Measurements from ENCODE around the gene USP31.

USP31 gene

GRCh38 chr16:23092072-23092800, 57.0 kb downstream of the USP31 start:
- DNase-seq (ENCODE audit: low read depth) = no peak

- DNase-seq (ENCODE audit: low read depth) = no peak
Observed at GRCh38 chr16:23089111-23089510, 60.1 kb downstream of the USP31 start.

GRCh38 chr16:23088018-23088417, 61.2 kb downstream of the USP31 start:
- DNase-seq (ENCODE audit: low read depth) = no peak

- DNase-seq (ENCODE audit: low read depth) = no peak
Observed at GRCh38 chr16:23085949-23086348, 63.3 kb downstream of the USP31 start.

GRCh38 chr16:23082161-23082788, 67.0 kb downstream of the USP31 start:
- no peak for DNase-seq (ENCODE audit: low read depth)

- no peak for DNase-seq (ENCODE audit: low read depth)
Observed at GRCh38 chr16:23081675-23082119, 67.6 kb downstream of the USP31 start.

GRCh38 chr16:23080747-23081146, 68.5 kb downstream of the USP31 start:
- no peak for DNase-seq (ENCODE audit: low read depth)

- no peak for DNase-seq (ENCODE audit: low read depth)
Observed at GRCh38 chr16:23080329-23080728, 68.9 kb downstream of the USP31 start.

GRCh38 chr16:23079675-23080301, 69.5 kb downstream of the USP31 start:
- no peak for DNase-seq (ENCODE audit: low read depth)

GRCh38 chr16:23074423-23074822, 74.8 kb downstream of the USP31 start:
- DNase-seq (ENCODE audit: low read depth) = no peak

GRCh38 chr16:23072769-23073549, 76.3 kb downstream of the USP31 start:
- DNase-seq (ENCODE audit: low read depth) = no peak

- DNase-seq (ENCODE audit: low read depth) = no peak
Observed at GRCh38 chr16:23072084-23072599, 77.1 kb downstream of the USP31 start.

- DNase-seq (ENCODE audit: low read depth) = no peak
Observed at GRCh38 chr16:23071196-23072083, 77.8 kb downstream of the USP31 start.

GRCh38 chr16:23069844-23070243, 79.4 kb downstream of the USP31 start:
- DNase-seq (ENCODE audit: low read depth) = no peak

- DNase-seq (ENCODE audit: low read depth) = no peak
Observed at GRCh38 chr16:23068079-23068736, 81.0 kb downstream of the USP31 start.

GRCh38 chr16:23066676-23067075, 82.6 kb downstream of the USP31 start:
- no peak for DNase-seq (ENCODE audit: low read depth)

GRCh38 chr16:23064639-23065038, 84.6 kb downstream of the USP31 start:
- DNase-seq (ENCODE audit: low read depth) = no peak

GRCh38 chr16:23062524-23062923, 86.7 kb downstream of the USP31 start:
- DNase-seq (ENCODE audit: low read depth) = no peak

GRCh38 chr16:23061669-23062068, 87.6 kb downstream of the USP31 start:
- DNase-seq (ENCODE audit: low read depth) = no peak

- no peak for DNase-seq (ENCODE audit: low read depth)
Observed at GRCh38 chr16:23060458-23061320, 88.6 kb downstream of the USP31 start.
